T1000 (cell line): Measurements from ENCODE around the gene RBM18.

Experiments used
- DNase-seq: peaks from one replicate; lab custom pipeline; 2025; ENCODE audit warnings: mixed read lengths; lab: John Stamatoyannopoulos, UW

Gene RBM18

GRCh38 chr9:122204055-122204454 is 60.6 kb downstream of the RBM18 start:
- DNase-seq: no peak

- no peak for DNase-seq
Measured at GRCh38 chr9:122202111-122202510, 62.5 kb downstream of the RBM18 start.

DNA sequence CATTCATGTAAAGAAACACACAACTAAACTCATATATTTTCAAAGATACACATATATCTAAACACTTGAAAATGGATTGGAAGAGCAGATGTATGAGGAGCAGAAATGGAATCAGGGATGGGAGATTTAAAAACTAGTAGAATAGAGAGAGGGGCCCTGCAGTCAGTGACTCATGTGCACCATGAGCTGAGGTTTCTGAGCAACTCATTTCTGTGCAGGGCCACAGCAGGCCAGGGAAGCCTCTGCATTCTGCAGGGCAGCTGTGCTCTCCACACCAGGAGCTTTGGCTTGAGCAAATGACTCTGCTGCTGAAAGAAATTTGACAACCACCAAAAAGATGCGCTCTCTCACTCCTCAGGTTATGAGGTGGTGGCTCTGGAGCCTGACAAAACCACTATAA is 63.0 kb downstream of the RBM18 start:
- no peak for DNase-seq

DNA sequence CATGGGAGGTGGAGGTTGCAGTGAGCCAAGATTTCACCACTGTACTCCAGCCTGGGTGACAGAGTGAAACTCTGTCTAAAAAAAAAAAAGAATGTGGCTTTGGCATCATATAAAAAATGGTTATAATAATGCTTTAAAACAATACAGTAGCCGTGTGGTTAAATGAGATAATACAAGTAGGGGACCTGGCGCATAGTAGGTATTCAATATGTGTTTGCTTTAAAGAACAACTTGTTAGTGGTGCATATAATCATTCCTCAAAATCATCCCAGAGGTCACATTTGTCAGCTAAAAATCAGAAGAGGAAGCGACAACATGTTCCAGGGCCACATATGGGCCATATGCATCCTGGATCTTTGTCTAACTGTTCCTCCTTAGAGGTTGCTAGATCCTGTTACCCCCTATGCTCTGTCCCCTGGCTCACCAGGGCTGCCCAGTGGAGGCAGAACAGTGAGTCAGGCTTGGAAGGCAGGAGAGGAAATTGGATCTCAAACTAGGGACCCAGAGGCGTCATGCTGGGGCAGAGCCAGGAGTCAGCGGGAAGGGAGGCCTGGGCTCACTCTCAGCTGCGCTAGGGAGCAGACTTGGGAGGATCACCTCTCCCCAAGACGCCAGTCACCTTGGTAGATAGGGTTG is 63.6 kb downstream of the RBM18 start:
- peak; percentile 40 for DNase-seq

- no peak for DNase-seq
Measured at GRCh38 chr9:122197882-122198281, 66.8 kb downstream of the RBM18 start.

DNA sequence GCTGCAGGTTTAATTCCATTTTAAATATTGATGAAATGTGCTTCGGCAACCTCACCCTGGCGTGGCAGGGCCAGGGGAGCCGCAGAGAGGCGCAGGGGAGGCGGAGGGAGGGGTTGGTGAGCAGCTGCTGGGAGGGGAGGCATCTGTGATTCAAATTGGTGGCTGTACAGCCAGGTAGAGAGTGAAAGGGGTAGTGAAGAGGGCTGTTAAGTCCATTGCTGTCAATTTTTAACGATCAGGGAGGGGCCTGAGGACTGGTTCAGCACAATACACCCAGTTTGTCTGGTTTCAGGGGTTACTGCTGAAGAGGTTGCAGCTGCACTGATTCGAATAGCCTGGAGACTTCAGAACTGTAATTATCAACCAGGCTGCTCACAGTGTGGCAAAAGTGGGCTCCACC is 67.2 kb downstream of the RBM18 start:
- DNase-seq: no peak

GRCh38 chr9:122195875-122196274 is 68.8 kb downstream of the RBM18 start:
- DNase-seq: no peak

GRCh38 chr9:122193651-122194050 is 71.0 kb downstream of the RBM18 start:
- no peak for DNase-seq

GRCh38 chr9:122192914-122193525 is 71.6 kb downstream of the RBM18 start:
- no peak for DNase-seq

- DNase-seq: no peak
Measured at GRCh38 chr9:122192261-122192875, 72.3 kb downstream of the RBM18 start.

- DNase-seq: no peak
Measured at GRCh38 chr9:122191584-122191983, 73.1 kb downstream of the RBM18 start.

GRCh38 chr9:122190597-122191381 is 73.9 kb downstream of the RBM18 start:
- no peak for DNase-seq

DNA sequence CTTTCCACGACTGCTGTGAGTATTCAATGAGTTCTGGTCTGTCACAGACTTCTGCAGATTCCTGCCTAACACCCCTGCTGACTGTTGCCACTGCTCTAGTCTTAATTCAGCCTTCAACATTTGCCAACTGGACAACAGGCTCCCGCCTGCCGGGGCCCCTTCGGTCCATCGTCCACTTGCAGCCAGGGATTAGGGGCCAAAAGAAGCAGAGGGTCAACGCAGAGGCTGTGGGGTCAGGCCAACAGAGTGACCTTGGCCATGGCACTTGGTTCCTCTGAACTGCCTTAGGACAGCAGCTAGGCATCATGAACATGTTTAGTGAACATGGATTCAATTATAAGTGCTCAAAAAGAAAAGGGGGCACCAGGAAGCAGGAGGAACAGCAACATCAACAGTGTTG is 76.3 kb downstream of the RBM18 start:
- no peak for DNase-seq
